MM.1S (cell line): ENCODE data around the gene NEK6.

Experiments
- CTCF ChIP-seq: fragments of 300-600 bp; sonication (generic); IDR thresholded peaks from 2 replicates; pipeline ENCODE4 v1.5.1; 2016; ENCODE audit warnings: antibody characterized with exemption, low read length, mixed read lengths
- EZH2 ChIP-seq: fragments of 300-600 bp; sonication (generic); optimal IDR thresholded peaks from 2 replicates; pipeline ENCODE3; 2017; ENCODE audit warnings: low read depth, mild to moderate bottlenecking, antibody characterized with exemption, low read length, mixed read lengths
- EZH2phosphoT487 ChIP-seq: fragments of 300-600 bp; sonication (generic); IDR thresholded peaks from 2 replicates; pipeline ENCODE4 v1.6.1; 2018; ENCODE audit warnings: antibody characterized with exemption, low read length

- TF ChIP-seq CTCF = no peak
- TF ChIP-seq EZH2phosphoT487 = no peak
- TF ChIP-seq EZH2 = no peak
These were observed 22.5 kb downstream of the NEK6 start for GRCh38 chr9:124280176-124280691.
